ENCODE data around the gene SGSM1.

Gene SGSM1

GRCh38 chr22:24843048-24843447, 37.0 kb downstream of the SGSM1 start:
- DNase-seq (ENCODE audit: low spot score) = peak; percentile 56

GRCh38 chr22:24845041-24845898, 39.3 kb downstream of the SGSM1 start:
- no peak for DNase-seq (ENCODE audit: low spot score)

- no peak for DNase-seq (ENCODE audit: low spot score)
Observed at GRCh38 chr22:24847490-24847889, 41.5 kb downstream of the SGSM1 start.

- no peak for DNase-seq (ENCODE audit: low spot score)
Observed at GRCh38 chr22:24848559-24849168, 42.7 kb downstream of the SGSM1 start.

- DNase-seq (ENCODE audit: low spot score) = no peak
Observed at GRCh38 chr22:24855794-24856193, 49.8 kb downstream of the SGSM1 start.

- DNase-seq (ENCODE audit: low spot score) = no peak
Observed at GRCh38 chr22:24857576-24857975, 51.6 kb downstream of the SGSM1 start.

- DNase-seq (ENCODE audit: low spot score) = no peak
Observed at GRCh38 chr22:24859587-24859986, 53.6 kb downstream of the SGSM1 start.

GRCh38 chr22:24865508-24865907, 59.5 kb downstream of the SGSM1 start:
- DNase-seq (ENCODE audit: low spot score) = no peak

GRCh38 chr22:24867323-24868022, 61.5 kb downstream of the SGSM1 start:
- DNase-seq (ENCODE audit: low spot score) = no peak

GRCh38 chr22:24868979-24869378, 63.0 kb downstream of the SGSM1 start:
- DNase-seq (ENCODE audit: low spot score) = no peak

GRCh38 chr22:24871611-24872205, 65.7 kb downstream of the SGSM1 start:
- DNase-seq (ENCODE audit: low spot score) = no peak

GRCh38 chr22:24873226-24873625, 67.2 kb downstream of the SGSM1 start:
- no peak for DNase-seq (ENCODE audit: low spot score)

- DNase-seq (ENCODE audit: low spot score) = peak; percentile 89
Observed at GRCh38 chr22:24875862-24876506, 70.0 kb downstream of the SGSM1 start.

GRCh38 chr22:24876700-24877099, 70.7 kb downstream of the SGSM1 start:
- DNase-seq (ENCODE audit: low spot score) = no peak

GRCh38 chr22:24878969-24879368, 73.0 kb downstream of the SGSM1 start:
- DNase-seq (ENCODE audit: low spot score) = no peak

GRCh38 chr22:24883432-24883831, 77.4 kb downstream of the SGSM1 start:
- no peak for DNase-seq (ENCODE audit: low spot score)

- no peak for DNase-seq (ENCODE audit: low spot score)
Observed at GRCh38 chr22:24887260-24887659, 81.2 kb downstream of the SGSM1 start.

- DNase-seq (ENCODE audit: low spot score) = no peak
Observed at GRCh38 chr22:24893341-24894070, 87.5 kb downstream of the SGSM1 start.

- peak; percentile 58 for DNase-seq (ENCODE audit: low spot score)
Observed at GRCh38 chr22:24894220-24894975, 88.4 kb downstream of the SGSM1 start.

- peak; percentile 52 for DNase-seq (ENCODE audit: low spot score)
Observed at GRCh38 chr22:24894998-24895397, 89.0 kb downstream of the SGSM1 start.

- DNase-seq (ENCODE audit: low spot score) = no peak
Observed at GRCh38 chr22:24901448-24901847, 95.4 kb downstream of the SGSM1 start.
